ENCODE results near the gene MTUS2.

The MTUS2 gene

GRCh38 chr13:29536853-29537252 lies 716.7 kb downstream of the MTUS2 start:
- no peak for DNase-seq

GRCh38 chr13:29537736-29538651 lies 717.9 kb downstream of the MTUS2 start:
- DNase-seq: no peak

- DNase-seq: no peak
These were observed 718.5 kb downstream of the MTUS2 start for GRCh38 chr13:29538652-29539040.

- DNase-seq: no peak
These were observed 719.7 kb downstream of the MTUS2 start for GRCh38 chr13:29539856-29540255.

GRCh38 chr13:29540334-29540733 lies 720.2 kb downstream of the MTUS2 start:
- no peak for DNase-seq

GRCh38 chr13:29540799-29541198 lies 720.7 kb downstream of the MTUS2 start:
- no peak for DNase-seq

GRCh38 chr13:29541400-29541799 lies 721.3 kb downstream of the MTUS2 start:
- no peak for DNase-seq

GRCh38 chr13:29542381-29542780 lies 722.2 kb downstream of the MTUS2 start:
- no peak for DNase-seq

GRCh38 chr13:29543230-29544215 lies 723.4 kb downstream of the MTUS2 start:
- no peak for DNase-seq

- DNase-seq: no peak
These were observed 725.8 kb downstream of the MTUS2 start for GRCh38 chr13:29545988-29546387.

- DNase-seq: no peak
These were observed 726.5 kb downstream of the MTUS2 start for GRCh38 chr13:29546662-29547061.

GRCh38 chr13:29547153-29547552 lies 727.0 kb downstream of the MTUS2 start:
- DNase-seq: no peak

GRCh38 chr13:29548722-29549121 lies 728.6 kb downstream of the MTUS2 start:
- DNase-seq: no peak

GRCh38 chr13:29550430-29550988 lies 730.4 kb downstream of the MTUS2 start:
- DNase-seq: no peak

- no peak for DNase-seq
These were observed 731.1 kb downstream of the MTUS2 start for GRCh38 chr13:29551214-29551613.

Measured in activated CD4-positive, alpha-beta T cell treated with anti-CD3 and anti-CD28 coated beads for 1 hour (primary cell).